ENCODE results near the gene STAB2.
"Not testable (repeated sequence)": the region's sequence is repeated elsewhere in the genome, so short reads cannot be mapped to it uniquely, and the experiment has no call there.

The STAB2 gene

DNA sequence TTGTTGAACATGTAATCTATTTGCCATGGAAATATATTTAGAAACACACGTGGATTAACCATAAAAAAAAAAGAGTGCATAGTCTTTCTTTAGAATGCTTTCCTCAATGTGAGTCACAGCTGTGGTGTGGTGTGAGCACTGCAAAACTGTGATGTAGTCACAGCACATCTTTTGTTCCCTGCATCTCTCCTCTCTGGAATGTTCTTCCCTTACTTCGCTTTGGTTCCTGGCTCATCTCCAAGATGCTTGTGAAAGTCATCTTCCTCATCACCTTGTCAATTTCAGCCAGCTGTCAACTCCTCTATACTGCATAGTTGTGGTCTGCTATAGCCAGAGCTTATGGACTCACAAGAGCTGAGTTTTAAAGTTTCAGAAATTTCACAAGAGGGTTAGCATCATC is 60.2 kb downstream of the STAB2 start:
- peak; percentile 91 for DNase-seq (ENCODE audit: low read depth, low spot score)

DNA sequence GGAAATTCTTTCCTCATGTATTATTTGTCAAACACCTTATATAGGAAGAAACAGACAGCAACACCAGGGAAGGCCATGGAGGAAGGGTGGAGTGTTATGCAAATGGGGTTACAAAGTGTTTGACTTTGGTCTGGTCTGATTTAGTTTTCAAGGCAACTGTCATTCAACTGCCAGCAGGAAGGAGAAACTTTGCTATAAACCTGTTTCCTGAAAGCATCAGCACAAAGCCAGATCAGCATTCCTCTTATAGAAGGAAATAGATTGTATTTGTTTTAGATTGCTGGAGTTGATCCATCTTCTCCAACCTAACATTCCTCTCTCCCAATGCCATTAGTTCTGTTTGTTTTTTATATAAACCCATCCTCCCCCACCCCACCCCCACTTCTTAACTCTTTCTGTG is 65.7 kb downstream of the STAB2 start:
- DNase-seq (ENCODE audit: low read depth, low spot score): no peak

DNA sequence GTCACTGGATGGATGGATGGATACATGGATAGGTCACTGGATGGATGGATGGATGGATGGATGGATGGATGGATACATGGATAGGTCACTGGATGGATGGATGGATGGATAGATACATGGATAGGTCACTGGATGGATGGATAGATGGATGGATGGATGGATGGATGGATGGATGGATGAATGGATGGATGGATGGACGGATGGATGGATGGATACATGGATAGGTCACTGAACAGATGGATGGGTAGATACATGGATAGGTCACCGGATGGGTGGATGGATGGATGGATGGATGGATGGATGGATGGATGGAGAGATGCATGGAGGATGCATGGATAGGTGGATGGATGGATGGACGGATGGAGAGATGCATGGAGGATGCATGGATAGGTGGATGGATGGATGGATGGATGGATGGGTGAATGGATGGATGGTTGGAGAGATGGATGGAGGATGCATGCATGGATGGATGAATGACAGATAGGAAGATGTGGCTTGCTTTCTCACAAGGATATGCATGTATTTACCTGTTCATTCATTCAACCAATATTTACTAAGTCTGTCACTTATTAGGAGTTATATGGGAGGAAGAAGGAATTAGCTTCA is 66.6 kb downstream of the STAB2 start:
- not testable (repeated sequence) for DNase-seq (ENCODE audit: low read depth, low spot score)

DNA sequence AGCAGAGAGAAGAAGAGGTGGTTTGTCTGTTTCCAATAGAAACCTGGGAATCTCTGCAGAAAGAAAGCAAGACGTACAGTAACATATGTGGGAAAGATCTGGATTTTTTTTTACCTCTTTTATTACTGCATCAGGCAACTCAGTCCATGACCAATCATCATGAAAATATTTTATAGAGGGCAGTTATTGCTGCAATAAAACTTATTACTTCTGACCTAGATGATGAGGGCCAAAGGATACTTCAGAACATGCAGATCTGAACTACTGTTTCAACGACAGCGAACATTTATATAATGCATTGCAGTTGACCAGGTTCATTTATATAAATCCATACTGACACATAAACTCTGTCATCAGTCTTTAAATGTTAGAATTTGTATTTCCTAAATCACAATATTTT is 67.7 kb downstream of the STAB2 start:
- no peak for DNase-seq (ENCODE audit: low read depth, low spot score)

DNA sequence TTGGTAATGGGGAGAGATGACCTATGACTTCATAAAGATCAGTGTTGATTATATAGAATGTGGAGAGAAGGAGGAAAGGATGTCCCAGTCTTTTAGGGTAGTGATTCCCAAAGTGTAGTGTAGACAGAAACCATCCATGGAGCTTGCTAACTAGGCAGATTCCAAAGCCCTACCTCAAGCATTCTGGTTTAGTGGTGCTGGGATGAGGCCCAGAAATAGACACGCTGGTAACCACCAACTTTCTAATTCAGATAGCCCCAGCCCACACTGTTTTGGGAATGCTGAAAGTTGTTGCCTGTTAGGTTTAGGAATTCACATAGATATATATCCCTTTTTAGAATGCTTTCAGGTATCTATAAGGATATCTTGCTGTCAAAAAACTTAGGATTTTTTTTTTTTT is 69.2 kb downstream of the STAB2 start:
- no peak for DNase-seq (ENCODE audit: low read depth, low spot score)

DNA sequence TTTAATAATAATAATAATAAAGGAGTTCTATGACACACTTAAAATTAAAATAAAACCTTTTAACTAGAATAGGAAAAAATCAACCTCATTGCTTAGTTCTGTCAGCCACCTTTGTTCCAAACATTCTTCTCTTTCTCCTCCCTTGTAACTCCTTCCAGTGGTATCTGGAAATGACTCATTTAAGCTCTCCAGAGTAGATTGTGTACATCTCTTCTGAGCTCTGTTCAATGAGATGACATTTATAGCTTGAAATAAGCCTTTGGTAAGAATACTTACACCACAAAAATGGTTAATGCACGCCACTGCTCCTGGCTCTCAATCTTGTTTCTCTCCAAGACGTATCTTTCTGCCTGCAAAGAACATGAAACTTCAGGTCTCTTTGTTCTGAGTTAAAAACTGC is 70.3 kb downstream of the STAB2 start:
- peak; percentile 38 for DNase-seq (ENCODE audit: low read depth, low spot score)

DNA sequence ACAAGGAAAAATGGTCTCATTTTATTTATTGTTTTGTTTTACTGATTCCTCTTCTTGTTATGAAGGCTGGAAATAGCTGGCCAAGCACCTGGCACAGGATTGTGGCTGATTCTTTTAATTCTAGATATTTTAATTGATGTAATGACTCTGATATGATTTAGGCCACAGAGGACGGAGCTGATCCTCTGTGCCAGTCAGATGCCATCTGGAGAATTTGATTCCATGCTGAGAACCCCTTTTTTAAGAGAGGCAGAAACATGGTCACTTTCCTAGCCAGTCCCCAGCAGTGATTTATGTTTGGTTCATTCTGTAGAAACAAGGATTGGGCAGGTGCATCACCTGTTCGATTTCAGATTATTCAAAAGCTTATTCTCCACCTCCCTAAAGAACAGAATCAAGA is 77.6 kb downstream of the STAB2 start:
- no peak for DNase-seq (ENCODE audit: low read depth, low spot score)

DNA sequence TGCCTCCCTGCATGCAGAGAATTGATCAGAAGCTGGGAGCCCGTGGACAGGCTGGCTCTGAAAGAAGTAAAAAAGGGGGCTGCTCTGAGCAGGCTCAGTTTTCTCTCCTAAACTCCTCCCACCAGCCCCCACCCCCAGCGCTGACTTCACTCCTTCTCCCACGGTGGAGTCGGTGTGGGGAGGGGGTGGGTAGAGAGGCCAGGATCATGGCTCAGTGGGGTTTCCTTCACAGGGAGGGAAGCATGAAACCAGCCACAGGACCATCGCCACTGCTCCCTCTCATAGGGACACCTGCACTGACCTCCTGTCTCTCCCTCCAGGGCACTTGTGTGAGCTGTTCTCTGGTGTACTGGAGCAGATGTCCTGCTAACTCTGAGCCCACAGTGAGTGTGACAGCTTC is 78.9 kb downstream of the STAB2 start:
- DNase-seq (ENCODE audit: low read depth, low spot score): no peak

DNA sequence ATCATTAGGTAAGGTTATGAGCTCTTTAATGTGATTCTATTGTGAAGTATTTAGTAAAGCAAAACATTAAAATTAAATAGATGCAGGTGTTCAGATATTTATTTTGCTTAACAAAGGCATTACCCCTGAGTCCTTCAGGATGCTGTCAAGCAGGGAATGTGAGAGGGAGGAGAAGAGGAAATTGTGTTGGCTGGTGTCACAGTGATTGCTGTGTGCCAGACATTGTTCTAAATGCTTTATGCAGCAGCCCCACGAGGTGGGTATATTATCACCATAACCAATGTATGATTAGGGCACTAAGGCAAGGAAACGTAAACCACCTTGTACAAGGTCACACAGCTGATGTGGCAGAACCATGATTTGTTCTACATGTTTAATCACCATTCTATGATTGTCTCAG is 80.1 kb downstream of the STAB2 start:
- no peak for DNase-seq (ENCODE audit: low read depth, low spot score)

DNA sequence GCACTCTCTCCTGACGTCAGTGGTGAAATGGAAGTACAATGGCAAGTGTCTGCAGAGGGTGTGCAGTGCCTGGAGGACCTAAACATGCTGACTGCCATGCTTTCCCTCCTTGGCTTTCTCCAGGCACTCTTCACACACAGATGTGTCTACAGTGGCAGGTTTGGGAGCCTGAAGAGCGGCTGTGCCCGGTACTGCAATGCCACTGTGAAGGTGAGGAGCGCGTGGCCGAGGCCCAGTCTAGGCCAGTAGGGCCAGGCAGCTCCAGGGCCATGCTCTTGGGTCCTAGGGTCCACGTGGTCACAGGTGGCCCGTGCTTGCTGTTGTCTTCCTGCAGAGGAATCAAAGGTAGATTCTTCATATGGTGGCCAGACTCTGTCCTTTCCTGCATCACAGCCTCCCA is 81.4 kb downstream of the STAB2 start:
- DNase-seq (ENCODE audit: low read depth, low spot score): no peak

DNA sequence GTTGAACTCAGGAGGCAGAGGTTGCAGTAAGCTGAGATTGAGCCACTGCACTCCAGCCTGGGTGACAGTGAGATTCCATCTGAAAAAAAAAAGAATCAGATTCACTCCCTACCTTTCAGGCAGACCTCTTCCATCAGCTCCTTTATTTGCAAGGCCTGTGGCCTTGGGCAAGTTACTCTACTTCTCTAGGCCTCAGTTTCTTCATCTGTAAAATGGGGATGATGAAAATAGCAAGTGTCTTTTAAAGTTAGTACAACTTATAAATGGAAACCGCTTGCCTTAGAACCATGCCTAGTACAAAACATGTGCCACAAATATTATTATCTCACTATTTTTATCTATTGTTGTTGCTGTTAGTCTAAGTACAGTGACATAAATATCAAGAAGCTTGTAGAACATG is 84.3 kb downstream of the STAB2 start:
- DNase-seq (ENCODE audit: low read depth, low spot score): no peak

DNA sequence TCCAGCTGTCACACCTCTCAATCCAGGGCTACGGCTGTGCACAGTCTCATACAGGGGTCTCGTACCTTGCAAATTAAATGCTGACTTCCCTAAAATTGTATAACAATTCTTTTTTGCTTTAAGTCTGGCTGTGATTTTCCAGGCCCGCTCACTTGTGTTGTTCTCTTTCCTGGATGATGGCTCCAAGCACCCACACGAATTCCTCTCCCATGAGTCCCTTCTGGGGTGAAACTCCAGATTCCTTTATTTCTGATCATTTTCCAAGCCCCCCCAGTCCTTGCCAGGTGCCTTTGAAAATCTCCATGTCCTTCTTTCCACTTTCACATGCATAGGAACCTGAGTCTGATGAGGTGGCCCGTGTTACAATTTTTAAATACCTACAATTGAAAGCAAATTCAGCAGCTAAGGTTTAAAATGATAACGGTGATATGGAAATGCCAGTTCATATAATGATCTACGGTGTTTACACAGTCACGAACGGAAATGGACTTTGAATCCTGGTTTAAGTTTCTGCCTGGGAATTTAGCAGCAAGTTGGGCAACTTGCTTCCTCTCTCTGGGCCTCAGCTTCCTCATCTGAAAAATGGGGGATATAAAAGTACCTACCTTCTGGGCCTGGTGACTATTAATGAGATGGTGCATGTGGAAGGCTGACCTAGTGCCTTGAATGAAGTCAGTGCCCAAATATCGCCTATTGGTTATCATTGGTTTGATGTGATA is 85.5 kb downstream of the STAB2 start:
- DNase-seq (ENCODE audit: low read depth, low spot score): peak; percentile 11

DNA sequence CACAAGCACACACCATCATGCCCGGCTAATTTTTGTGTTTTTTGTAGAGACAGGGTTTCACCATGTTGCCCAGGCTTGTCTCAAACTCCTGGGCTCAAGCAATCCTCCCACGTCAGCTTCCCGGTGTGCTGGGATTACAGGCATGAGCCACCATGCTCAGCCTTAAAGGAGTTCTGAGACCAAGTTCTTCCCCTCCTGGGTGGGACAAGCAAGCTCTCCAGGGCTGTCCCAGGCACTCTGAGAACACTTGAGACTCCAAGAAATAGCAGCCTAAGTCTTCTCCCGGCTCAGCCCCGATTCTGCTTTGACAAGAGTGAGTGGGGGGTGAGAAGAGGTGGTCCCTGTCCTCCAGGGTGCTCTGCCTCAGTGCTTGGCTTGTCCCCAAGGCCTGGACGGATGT is 86.4 kb downstream of the STAB2 start:
- DNase-seq (ENCODE audit: low read depth, low spot score): no peak

DNA sequence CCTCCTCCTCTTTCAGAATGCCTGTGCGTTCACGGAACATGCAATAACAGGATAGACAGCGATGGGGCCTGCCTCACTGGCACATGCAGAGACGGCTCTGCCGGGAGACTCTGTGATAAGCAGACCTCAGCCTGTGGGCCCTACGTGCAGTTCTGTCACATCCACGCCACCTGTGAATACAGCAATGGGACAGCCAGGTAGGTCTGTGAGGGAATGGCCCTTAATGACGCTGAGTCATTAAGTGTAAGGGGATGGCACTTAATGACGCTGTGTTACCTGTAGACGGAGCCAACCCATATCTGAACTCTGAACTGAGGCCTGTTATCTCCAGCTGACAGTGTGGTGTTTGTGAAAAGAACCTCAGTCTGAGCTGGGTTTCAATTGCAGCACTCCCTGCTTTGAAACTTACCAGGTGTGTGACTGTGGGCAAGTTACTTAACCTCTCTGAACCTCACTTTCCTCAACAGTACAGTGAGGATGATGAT is 86.9 kb downstream of the STAB2 start:
- no peak for DNase-seq (ENCODE audit: low read depth, low spot score)

DNA sequence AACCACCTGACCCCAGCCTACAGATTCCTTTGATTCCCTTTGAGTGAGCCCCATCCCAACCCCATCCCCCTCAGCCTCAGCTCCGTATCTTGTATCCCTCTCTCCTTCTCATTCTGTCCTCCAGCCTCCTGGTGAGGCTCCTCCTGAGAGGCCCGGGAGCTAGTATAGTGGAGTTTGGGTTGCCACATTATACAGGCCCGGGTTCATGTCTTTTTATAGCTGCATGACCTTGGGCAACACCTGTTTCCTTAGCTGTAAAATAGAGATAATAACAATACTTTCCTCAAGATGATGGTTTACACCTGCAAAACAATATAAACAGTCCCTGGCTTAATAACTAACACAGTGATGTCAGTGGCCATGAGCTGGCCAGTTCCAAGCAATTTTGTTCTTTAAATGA is 89.8 kb downstream of the STAB2 start:
- no peak for DNase-seq (ENCODE audit: low read depth, low spot score)

DNA sequence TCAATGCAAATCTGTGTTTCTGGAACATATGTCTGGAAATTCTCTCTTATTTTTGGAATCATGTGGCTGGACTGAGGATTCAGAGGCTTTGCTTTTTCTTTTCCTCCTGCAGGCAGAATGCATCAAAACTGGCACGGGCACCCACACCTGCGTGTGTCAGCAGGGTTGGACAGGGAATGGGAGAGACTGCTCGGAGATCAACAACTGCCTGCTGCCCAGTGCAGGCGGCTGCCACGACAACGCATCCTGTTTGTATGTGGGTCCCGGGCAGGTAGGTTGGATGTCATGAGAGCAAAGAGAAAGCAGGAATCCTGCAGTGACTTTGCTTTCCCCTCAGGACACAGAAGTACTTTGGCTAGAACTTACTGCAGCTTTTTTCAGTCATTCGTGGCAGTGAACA is 90.3 kb downstream of the STAB2 start:
- no peak for DNase-seq (ENCODE audit: low read depth, low spot score)

DNA sequence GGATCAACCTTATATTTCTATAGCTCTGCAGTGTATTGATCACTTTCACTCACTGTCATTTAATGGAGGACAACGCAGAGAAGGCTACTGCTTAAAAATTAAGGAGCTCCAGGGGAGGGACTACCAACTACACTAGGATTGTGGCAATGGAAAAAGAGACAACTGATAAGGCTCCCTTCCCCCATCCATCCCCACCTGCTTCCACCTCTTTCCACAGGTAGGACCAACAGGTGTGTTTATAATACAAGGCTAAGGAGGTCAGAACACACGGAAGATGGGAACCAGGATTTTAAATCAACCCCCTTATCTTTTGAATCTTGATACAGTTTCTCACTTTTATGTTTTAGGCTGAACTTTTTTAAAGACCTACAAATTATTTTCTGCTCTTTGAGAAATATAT is 90.8 kb downstream of the STAB2 start:
- DNase-seq (ENCODE audit: low read depth, low spot score): no peak

DNA sequence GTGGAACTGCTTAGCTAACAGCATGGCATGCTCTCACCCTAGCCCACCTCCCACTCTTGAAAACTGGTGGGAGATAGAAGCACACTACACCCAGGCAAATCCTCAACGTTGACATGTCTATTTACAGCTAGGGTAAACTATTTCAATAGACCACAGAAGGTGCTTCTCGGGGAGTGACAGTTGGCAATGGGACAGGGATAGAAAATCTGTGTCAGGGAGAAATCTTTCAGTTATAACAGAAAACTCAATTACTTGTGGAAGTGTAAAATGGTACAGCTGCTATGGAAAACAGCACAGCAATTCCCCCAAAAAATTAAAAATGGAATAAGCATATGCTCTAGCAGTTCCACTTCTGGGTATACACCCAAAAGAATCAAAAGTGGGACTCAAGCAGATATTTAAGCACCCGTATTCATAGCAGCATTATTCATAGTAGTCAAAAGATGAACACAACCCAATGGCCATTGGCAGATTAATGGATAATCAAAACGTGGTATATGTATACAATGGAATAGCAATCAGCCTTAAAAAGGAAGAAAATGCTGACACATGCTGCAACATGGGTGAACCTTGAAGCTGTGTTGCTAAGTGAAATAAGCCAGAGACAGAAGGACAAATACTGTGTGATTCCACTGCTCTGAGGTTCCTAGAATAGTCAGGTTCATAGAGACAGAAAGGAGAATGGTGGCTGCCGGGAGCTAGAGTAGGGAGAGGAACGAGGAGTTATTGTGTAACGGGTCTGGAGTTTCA is 92.5 kb downstream of the STAB2 start:
- DNase-seq (ENCODE audit: low read depth, low spot score): no peak

DNA sequence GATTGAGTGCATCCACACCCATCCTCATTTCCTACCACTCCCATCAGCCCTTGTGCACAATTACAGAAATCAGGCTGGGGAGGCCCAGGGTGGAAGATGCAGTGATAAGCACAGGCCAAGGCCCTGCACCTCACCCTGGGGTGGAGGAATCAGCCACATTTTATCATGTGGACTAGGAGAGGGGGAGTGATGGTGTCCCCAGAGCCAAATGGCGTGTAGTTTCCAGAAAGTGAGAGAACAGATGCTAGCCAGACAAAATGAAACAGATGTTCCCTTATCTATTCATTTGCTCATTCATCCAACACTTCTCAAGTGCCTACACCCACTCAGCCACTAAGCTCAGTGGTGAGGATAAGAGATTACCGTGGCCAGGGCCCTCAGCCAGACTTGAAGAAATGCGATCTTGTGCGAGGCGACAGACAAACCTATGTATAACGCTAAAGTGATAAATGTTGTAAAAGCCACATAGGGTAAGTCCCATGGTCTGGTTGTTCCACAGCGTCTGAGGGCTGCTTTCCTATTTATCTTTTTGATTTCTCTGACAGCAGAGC is 93.6 kb downstream of the STAB2 start:
- no peak for DNase-seq (ENCODE audit: low read depth, low spot score)

DNA sequence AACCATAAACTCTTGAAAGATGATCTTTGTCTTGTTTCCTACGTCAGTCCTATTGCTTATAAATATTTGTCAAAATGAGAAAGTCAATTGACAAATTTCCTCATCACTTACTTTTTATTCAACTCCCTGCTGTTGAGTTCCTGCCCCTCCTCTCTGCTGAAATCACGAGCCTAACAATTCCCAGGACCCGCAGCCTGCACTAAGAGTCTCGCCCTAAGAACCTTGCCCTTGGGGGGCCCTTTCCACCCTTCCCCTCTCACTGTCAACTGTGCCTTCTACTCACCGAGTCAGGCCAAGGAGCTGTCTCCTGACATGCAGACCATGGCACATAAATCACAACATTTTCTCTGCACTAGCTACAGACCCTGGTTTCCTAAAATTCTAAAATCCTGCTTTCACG is 99.0 kb downstream of the STAB2 start:
- no peak for DNase-seq (ENCODE audit: low read depth, low spot score)

DNA sequence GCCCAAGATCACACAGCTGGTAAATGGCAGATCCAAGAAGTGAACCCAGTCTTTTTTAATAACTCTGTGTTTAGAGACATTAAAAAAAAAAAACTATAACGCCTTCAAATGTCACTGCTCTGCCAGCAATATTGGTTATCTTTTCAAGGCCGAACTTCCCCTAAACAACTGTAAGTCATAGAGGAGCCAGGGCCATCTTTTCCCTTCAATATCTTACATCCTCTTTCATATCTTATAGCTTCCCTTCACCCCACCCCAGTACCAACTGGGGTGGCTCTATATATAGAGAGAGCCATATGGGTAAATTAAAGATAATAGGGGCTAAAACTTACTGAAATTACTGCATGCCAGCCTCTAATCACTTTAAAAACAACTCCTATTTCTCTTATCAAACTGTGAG is 100.2 kb downstream of the STAB2 start:
- DNase-seq (ENCODE audit: low read depth, low spot score): no peak

DNA sequence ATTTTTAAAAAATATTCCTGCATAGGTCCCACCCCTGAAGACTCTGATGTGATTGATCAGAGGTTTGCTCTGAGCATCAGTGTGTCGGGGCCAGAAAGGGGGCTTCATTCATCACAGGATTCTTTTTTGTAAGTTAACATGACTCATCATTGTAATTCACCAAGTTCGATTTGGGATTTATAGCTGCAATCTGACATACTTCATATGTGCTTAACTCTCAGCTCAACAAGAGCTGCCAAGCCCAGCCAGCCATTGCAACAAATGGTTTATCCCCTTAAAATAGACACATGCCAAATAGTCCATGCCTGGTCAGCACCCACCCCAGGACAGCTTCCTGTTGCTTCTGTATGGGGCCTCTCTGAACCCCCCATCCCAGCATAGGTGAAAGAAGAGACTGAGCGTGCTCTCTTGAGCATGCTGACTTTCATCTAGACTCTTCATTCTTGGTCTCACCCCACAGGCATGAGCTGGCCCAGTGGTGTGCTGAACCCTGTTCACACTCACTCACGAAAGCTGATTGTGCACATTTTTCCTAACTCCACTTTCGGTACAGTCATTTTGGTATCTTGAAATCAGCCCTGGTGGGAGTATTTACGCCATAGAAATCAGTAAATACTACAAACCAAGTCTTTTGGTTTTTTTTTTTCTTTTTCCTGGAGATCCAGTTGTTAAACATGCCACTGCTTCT is 101.4 kb downstream of the STAB2 start:
- no peak for DNase-seq (ENCODE audit: low read depth, low spot score)

All from astrocyte of the hippocampus (primary cell).